ENCODE results near the gene STK32B. TPM values are rescaled to one million over a fixed set of nuclear protein-coding genes. Genes with fewer than 3 reads are reported as not detected.

STK32B gene
- total and polyA plus RNA-seq, 9 donors = 3.8 to 12.5 (median 5.8) TPM

GRCh38 chr4:5541169-5541568, 489.9 kb downstream of the STK32B start:
- Histone ChIP-seq H3K36me3 (ENCODE audit: control insufficient read depth, insufficient read depth, low read length) (no peaks in the 10 kb centered on the region), H3K9me3 (replicated peaks; ENCODE audit: control insufficient read depth, low read depth, low read length) (no peaks in the 10 kb centered on the region), H3K27ac (ENCODE audit: low read length) (no peak overlapping the region), H3K27me3 (ENCODE audit: control insufficient read depth, insufficient read depth, low read length) (no peaks in the 10 kb centered on the region), H3K4me3 (ENCODE audit: low read length) (no peak overlapping the region), H3K4me1 (ENCODE audit: control insufficient read depth, insufficient read depth, low read length) (no peaks in the 10 kb centered on the region)
- no peak for DNase-seq
- WGBS (ENCODE audit: insufficient coverage) = 78% methylated on average over 7 of the region's 10 CpGs

- H3K27me3 ChIP-seq (ENCODE audit: control insufficient read depth, insufficient read depth, low read length) = no peaks in the 10 kb centered on the region
- whole genome bisulfite sequencing (ENCODE audit: insufficient coverage) = 100% methylated on average over 2 of the region's 8 CpGs
- no peaks in the 10 kb centered on the region for H3K4me1 ChIP-seq (ENCODE audit: control insufficient read depth, insufficient read depth, low read length)
- no peak for DNase-seq
- no peak overlapping the region for H3K27ac ChIP-seq (ENCODE audit: low read length)
- H3K4me3 ChIP-seq (ENCODE audit: low read length) = no peak overlapping the region
- peaks cover 6% of the 10 kb centered on the region for H3K9me3 ChIP-seq (replicated peaks; ENCODE audit: control insufficient read depth, low read depth, low read length)
- H3K36me3 ChIP-seq (ENCODE audit: control insufficient read depth, insufficient read depth, low read length) = peaks cover 7% of the 10 kb centered on the region
Observed at GRCh38 chr4:5543681-5544080, 492.4 kb downstream of the STK32B start.

- Histone ChIP-seq H3K27ac (ENCODE audit: low read length) (no peak overlapping the region), H3K4me1 (ENCODE audit: control insufficient read depth, insufficient read depth, low read length) (no peaks in the 10 kb centered on the region), H3K36me3 (ENCODE audit: control insufficient read depth, insufficient read depth, low read length) (peaks cover 7% of the 10 kb centered on the region), H3K4me3 (ENCODE audit: low read length) (no peak overlapping the region), H3K27me3 (ENCODE audit: control insufficient read depth, insufficient read depth, low read length) (no peaks in the 10 kb centered on the region), H3K9me3 (replicated peaks; ENCODE audit: control insufficient read depth, low read depth, low read length) (peaks cover 6% of the 10 kb centered on the region)
- WGBS (ENCODE audit: insufficient coverage) = 77% methylated on average over 3 of the region's 5 CpGs
- no peak for DNase-seq
Observed at GRCh38 chr4:5544762-5545161, 493.5 kb downstream of the STK32B start.

- no CpG with 5 or more reads among the region's 2 CpGs for WGBS (ENCODE audit: insufficient coverage)
- Histone ChIP-seq H3K4me1 (ENCODE audit: control insufficient read depth, insufficient read depth, low read length) (no peaks in the 10 kb centered on the region), H3K9me3 (replicated peaks; ENCODE audit: control insufficient read depth, low read depth, low read length) (peaks cover 6% of the 10 kb centered on the region), H3K27ac (ENCODE audit: low read length) (no peak overlapping the region), H3K4me3 (ENCODE audit: low read length) (no peak overlapping the region), H3K36me3 (ENCODE audit: control insufficient read depth, insufficient read depth, low read length) (peaks cover 7% of the 10 kb centered on the region), H3K27me3 (ENCODE audit: control insufficient read depth, insufficient read depth, low read length) (no peaks in the 10 kb centered on the region)
- no peak for DNase-seq
Observed at GRCh38 chr4:5545271-5545670, 494.0 kb downstream of the STK32B start.

- DNase-seq = no peak
- 95% methylated on average over 9 of the region's 12 CpGs for WGBS (ENCODE audit: insufficient coverage)
- Histone ChIP-seq H3K27me3 (ENCODE audit: control insufficient read depth, insufficient read depth, low read length) (no peaks in the 10 kb centered on the region), H3K4me1 (ENCODE audit: control insufficient read depth, insufficient read depth, low read length) (no peaks in the 10 kb centered on the region), H3K9me3 (replicated peaks; ENCODE audit: control insufficient read depth, low read depth, low read length) (peaks cover 6% of the 10 kb centered on the region), H3K36me3 (ENCODE audit: control insufficient read depth, insufficient read depth, low read length) (peaks cover 7% of the 10 kb centered on the region), H3K4me3 (ENCODE audit: low read length) (no peak overlapping the region), H3K27ac (ENCODE audit: low read length) (no peak overlapping the region)
Observed at GRCh38 chr4:5547651-5548249, 496.5 kb downstream of the STK32B start.

Other genes with a start within 250 kb of the STK32B start
- 1.5 TPM for gene MSX1, start 191.8 kb upstream of the STK32B start, total RNA-seq
- 1 to 10 TPM; 1.3 to 2.8 (median 2.0) TPM for gene MSX1, start 191.8 kb upstream of the STK32B start, polyA plus RNA-seq (ENCODE audit: insufficient read depth in 1 of 8, insufficient read length in 8 of 8, low replicate concordance in 1 of 8)
- 11.0 TPM for gene CYTL1, start 32.0 kb upstream of the STK32B start, total RNA-seq
- 10 to 100 TPM in 4 of 8 donors, 1 to 10 TPM in 4; 5.0 to 39.5 (median 9.9) TPM for gene CYTL1, start 32.0 kb upstream of the STK32B start, polyA plus RNA-seq (ENCODE audit: insufficient read depth in 1 of 8, insufficient read length in 8 of 8, low replicate concordance in 1 of 8)

Data from muscle of leg (tissue), 11 donors.